Measurements from ENCODE around the gene SLC25A36.

GRCh38 chr3:140917772-140918171 lies 23.9 kb upstream of the SLC25A36 start:
- no peak for TF ChIP-seq CTCF (IDR thresholded peaks at IDR 0.05)
- TF ChIP-seq POLR2A (IDR thresholded peaks at IDR 0.05) = no peak
- no peak for TF ChIP-seq POLR2AphosphoS5 (IDR thresholded peaks at IDR 0.05)
- TF ChIP-seq EP300 (IDR thresholded peaks at IDR 0.05) = no peak
